Activated CD8-positive, alpha-beta memory T cell treated with anti-CD3 and anti-CD28 coated beads, Interleukin-2, amount 50 U/mL, for 48 hours (primary cell): ENCODE data around the gene RHOJ.
"Not testable (repeated sequence)": the region's sequence is repeated elsewhere in the genome, so short reads cannot be mapped to it uniquely, and the experiment has no call there.

Source experiments
- DNase-seq: peaks from one replicate; pipeline ENCODE4 v3.0.0-alpha.2; 2020

The RHOJ gene

GRCh38 chr14:63300854-63301253 is 96.6 kb downstream of the RHOJ start:
- DNase-seq = no peak

- no peak for DNase-seq
These were observed 97.8 kb downstream of the RHOJ start for GRCh38 chr14:63301891-63302534.

DNA sequence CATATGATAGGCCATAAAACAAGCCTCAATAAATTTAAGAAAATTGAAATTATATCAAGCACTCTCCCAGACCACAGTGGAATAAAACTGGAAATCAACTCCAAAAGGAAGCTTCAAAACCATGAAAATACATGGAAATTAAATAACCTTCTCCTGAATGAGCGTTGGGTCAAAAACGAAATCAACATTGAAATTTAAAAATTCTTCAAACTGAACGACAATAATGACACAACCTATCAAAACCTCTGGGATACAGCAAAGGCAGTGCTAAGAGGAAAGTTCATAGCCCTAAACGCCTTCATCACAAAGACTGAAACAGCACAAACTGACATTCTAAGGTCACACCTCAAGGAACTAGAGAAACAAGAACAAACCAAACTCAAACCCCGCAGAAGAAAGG is 100.2 kb downstream of the RHOJ start:
- not testable (repeated sequence) for DNase-seq

DNA sequence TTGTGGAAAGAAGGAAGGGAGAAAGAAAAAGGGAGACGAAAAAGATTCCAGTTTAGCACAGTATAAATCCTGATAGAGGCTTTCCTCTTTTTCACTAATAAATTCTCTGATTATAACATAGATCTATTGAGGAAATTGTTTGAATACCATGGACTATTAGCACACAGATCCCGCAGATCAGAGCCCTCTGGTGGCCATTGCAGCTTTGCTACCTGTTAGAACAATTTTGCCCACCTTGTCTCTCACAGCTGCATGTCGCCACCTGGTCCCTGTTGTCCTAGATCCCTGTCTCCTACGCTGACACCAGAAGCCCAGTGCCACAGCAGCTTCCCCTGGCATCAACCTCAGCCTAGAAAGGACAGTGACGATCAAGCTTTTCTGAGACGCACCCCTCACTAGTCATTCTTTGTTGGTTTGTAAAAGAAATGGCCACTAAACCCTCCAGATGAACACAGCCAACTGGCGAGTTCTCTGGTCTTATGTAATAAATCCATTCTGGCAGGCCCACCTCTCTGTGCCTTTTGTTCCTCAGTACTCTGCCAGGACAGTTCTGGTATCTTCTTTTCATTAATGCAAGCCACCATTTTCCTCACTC is 104.6 kb downstream of the RHOJ start:
- no peak for DNase-seq

- DNase-seq = no peak
These were observed 114.6 kb downstream of the RHOJ start, which contains the start of gene GPHB5 for GRCh38 chr14:63318835-63319234. GPHB5 (minus strand) TSS chr14:63318935; CDS start chr14:63317849, 1,086 bp downstream.

GRCh38 chr14:63322472-63322871 is 118.2 kb downstream of the RHOJ start:
- DNase-seq = no peak

DNA sequence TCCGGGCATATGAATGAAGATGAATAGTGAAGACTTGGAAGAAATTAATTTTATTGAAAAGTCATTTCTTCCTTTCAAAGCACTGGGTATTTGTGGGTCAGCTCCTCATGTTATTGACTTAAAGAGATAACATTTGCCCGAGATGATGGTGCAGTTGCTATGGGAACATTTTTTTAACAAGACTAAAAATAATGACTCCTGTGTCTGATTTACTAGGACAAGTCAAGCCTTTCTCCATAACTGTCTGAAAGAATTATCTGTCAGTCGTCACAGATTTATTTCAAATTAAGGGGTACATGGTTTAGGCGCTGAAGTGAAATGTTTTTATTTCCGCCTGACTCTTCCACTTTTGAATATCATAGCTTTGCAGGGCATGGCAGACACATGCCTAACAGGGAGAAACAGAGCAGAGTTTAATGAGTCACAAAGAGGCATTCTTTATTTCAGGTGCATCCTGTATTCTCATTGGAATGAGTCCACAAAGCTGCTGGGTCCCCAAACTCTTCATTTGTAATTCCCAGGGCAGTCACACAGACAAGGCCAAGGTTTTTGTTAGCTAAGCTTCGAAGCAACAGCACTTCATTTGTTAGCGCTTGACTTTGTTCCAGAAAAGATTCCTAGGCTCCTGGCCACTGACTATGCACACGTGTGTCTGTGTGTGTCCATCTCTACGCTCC is 118.8 kb downstream of the RHOJ start:
- DNase-seq = no peak

GRCh38 chr14:63326840-63327239 is 122.6 kb downstream of the RHOJ start:
- no peak for DNase-seq

DNA sequence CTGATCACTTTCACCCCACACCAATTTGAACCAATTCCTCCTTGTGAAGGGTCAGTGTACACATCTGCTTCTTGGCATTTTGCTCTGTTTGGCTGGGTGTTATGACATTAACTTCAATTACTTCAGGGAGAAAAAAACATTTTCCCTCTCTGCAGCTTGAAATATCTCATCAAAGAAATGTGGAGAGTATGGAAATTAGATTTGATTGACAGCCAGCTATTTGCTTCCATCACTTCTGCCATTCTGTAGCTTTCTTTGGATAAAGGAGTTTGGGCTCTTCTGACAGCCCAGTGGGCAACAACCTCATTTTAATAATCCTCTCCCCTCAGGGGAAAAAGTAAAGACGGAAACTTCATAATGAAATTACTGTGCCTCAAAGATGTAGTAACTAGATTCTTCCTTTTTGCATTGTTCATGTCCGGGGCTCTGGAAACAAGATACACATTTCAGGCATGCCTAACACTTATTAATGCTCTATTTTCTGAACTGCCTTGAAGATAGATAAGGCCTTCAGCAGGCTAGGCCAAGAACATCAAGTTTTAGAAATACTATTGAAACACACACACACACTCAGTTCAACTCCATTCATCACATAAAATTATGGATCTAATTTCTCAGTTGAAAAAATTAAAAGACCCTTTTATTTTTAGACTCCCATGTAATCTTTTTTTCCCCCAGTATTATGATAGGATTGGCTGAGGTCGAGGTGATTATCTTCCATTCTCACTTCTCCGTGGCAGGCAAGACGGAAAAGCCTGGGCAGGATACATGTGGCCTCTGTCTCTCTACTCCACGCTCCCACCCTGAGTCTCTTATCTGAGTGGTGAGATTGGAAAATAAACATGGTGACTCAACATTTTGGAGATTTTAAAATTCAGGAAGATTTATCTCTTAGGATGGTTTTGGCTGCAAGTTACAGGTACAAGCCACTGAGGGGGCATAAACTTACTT is 124.8 kb downstream of the RHOJ start:
- no peak for DNase-seq

- DNase-seq = no peak
These were observed 138.1 kb downstream of the RHOJ start for GRCh38 chr14:63342371-63342770.
